ENCODE measurements around the gene LRIT2. TPM values are rescaled to one million over a fixed set of nuclear protein-coding genes. Genes with fewer than 3 reads are reported as not detected.

The LRIT2 gene
- total and polyA plus RNA-seq, 12 donors = not detected

DNA sequence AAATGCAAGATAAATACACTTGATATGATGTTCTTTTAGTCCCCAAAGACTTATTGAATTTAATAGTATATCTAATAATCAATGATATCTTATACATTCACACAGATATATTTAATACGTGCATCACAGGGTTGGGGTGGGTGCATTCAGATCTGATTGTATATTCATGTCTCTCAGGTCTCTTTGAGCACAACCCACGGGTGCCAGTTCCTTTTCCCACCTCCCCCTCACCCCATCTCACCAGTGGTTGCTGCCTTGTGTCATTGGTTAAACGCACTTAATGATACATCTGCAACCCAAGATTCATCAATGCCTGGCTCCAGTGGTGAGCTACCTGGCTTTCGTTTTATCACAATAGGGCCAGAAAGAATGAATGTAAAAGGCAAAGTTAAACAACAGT lies 9.8 kb upstream of the LRIT2 start:
- DNase-seq (no peak), ATAC-seq (no peak)
- Histone ChIP-seq H3K27ac (no peak overlapping the region), H3K36me3 (no peaks in the 10 kb centered on the region), H3K4me1 (no peaks in the 10 kb centered on the region), H3K4me3 (no peak overlapping the region), H3K9me3 (no peaks in the 10 kb centered on the region), H3K27me3 (peaks cover 0 to 41% (median 13%) of the 10 kb centered on the region in 7 donors)
- WGBS, 2 donors = 80 to 84% methylated on average over 4 of the region's 4 CpGs
- intact Hi-C loops (cut with DNase I) = no loop called here
- TF ChIP-seq, protein P1, sequence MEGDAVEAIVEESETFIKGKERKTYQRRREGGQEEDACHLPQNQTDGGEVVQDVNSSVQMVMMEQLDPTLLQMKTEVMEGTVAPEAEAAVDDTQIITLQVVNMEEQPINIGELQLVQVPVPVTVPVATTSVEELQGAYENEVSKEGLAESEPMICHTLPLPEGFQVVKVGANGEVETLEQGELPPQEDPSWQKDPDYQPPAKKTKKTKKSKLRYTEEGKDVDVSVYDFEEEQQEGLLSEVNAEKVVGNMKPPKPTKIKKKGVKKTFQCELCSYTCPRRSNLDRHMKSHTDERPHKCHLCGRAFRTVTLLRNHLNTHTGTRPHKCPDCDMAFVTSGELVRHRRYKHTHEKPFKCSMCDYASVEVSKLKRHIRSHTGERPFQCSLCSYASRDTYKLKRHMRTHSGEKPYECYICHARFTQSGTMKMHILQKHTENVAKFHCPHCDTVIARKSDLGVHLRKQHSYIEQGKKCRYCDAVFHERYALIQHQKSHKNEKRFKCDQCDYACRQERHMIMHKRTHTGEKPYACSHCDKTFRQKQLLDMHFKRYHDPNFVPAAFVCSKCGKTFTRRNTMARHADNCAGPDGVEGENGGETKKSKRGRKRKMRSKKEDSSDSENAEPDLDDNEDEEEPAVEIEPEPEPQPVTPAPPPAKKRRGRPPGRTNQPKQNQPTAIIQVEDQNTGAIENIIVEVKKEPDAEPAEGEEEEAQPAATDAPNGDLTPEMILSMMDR (IDR thresholded peaks at IDR 0.05) = no peak

- 83 to 96% methylated on average over 4 of the region's 4 CpGs for WGBS, 2 donors
- Histone ChIP-seq H3K4me1 (no peaks in the 10 kb centered on the region), H3K27ac (no peak overlapping the region), H3K36me3 (no peaks in the 10 kb centered on the region), H3K9me3 (no peaks in the 10 kb centered on the region), H3K4me3 (no peak overlapping the region), H3K27me3 (peaks cover 0 to 40% (median 13%) of the 10 kb centered on the region in 7 donors)
- intact Hi-C loops (cut with DNase I) = no loop called here
- TF ChIP-seq, protein P1 (IDR thresholded peaks at IDR 0.05) = no peak
- ATAC-seq (no peak), DNase-seq (no peak)
Measured at GRCh38 chr10:84234479-84234878, 9.1 kb upstream of the LRIT2 start.

- Histone ChIP-seq H3K27ac (no peak overlapping the region), H3K4me3 (no peak overlapping the region), H3K27me3 (peaks cover 0 to 34% (median 13%) of the 10 kb centered on the region in 7 donors), H3K36me3 (no peaks in the 10 kb centered on the region), H3K9me3 (no peaks in the 10 kb centered on the region), H3K4me1 (no peaks in the 10 kb centered on the region)
- TF ChIP-seq, protein P1 (IDR thresholded peaks at IDR 0.05) = no peak
- intact Hi-C loops (cut with DNase I) = no loop called here
- DNase-seq (no peak), ATAC-seq (no peak)
- WGBS, 2 donors = 82 to 85% methylated on average over 4 of the region's 4 CpGs
Measured at GRCh38 chr10:84233940-84234339, 8.6 kb upstream of the LRIT2 start.

- DNase-seq (no peak), ATAC-seq (no peak)
- Histone ChIP-seq H3K4me1 (no peaks in the 10 kb centered on the region), H3K27ac (no peak overlapping the region), H3K9me3 (no peaks in the 10 kb centered on the region), H3K36me3 (no peaks in the 10 kb centered on the region), H3K27me3 (peaks cover 0 to 26% (median 13%) of the 10 kb centered on the region in 7 donors), H3K4me3 (no peak overlapping the region)
- TF ChIP-seq, protein P1 (IDR thresholded peaks at IDR 0.05) = no peak
- intact Hi-C loops (cut with DNase I) = no loop called here
- 82 to 84% methylated on average over 10 of the region's 10 CpGs for WGBS, 2 donors
Measured at GRCh38 chr10:84232376-84232775, 7.0 kb upstream of the LRIT2 start.
